Stomach (tissue), 4 donors: ENCODE measurements around the gene VGLL3.

Experiments used
- POLR2A ChIP-seq, 4 donors: fragments of 450-650 bp; IDR thresholded peaks; one replicate each; pipeline ENCODE4 v1.6.1; 2016; ENCODE audit warnings: antibody characterized with exemption in 4 of 4, control low read depth in 2 of 4, mild to moderate bottlenecking in 1 of 4, moderate library complexity in 1 of 4
- TF ChIP-seq, protein P1 (sequence below), 7 experiments: fragments of 450-650 bp in 4 of 7; fragments of 200-600 bp in 3 of 7; sonication (generic) in 3 of 7; IDR thresholded peaks; one replicate each; pipeline ENCODE4 v1.5.1; 2016 to 2019; ENCODE audit warnings: antibody characterized with exemption in 7 of 7, control low read depth in 2 of 7, mild to moderate bottlenecking in 1 of 7

DNA sequence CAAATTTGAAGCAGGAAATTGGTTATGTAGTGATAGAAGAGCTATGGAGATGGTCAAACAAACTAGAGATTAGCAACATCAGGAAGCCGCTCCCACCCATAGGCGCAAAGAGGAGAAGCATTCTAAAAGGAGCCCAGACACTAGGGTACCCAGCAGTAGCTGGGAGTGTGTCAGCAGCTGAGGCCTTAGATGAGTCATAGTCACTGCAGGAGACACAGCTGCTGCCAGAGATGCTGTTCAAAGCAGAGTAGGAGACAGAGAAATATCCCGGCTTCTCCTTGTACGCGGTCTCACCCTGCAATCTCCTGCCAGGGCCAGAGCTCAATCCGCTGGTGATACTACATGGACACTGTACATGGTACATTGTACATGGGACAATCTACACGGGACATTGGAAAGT is 61.9 kb downstream of the VGLL3 start:
- TF ChIP-seq POLR2A (IDR thresholded peaks at IDR 0.05): no peak
- TF ChIP-seq, protein P1, sequence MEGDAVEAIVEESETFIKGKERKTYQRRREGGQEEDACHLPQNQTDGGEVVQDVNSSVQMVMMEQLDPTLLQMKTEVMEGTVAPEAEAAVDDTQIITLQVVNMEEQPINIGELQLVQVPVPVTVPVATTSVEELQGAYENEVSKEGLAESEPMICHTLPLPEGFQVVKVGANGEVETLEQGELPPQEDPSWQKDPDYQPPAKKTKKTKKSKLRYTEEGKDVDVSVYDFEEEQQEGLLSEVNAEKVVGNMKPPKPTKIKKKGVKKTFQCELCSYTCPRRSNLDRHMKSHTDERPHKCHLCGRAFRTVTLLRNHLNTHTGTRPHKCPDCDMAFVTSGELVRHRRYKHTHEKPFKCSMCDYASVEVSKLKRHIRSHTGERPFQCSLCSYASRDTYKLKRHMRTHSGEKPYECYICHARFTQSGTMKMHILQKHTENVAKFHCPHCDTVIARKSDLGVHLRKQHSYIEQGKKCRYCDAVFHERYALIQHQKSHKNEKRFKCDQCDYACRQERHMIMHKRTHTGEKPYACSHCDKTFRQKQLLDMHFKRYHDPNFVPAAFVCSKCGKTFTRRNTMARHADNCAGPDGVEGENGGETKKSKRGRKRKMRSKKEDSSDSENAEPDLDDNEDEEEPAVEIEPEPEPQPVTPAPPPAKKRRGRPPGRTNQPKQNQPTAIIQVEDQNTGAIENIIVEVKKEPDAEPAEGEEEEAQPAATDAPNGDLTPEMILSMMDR (IDR thresholded peaks at IDR 0.05): no peak
